Activated CD4-positive, alpha-beta T cell treated with anti-CD3 and anti-CD28 coated beads, Interleukin-2, amount 50 U/mL, for 4 hours (primary cell): ENCODE data around the gene EMX2.
"Not testable (repeated sequence)": the region's sequence is repeated elsewhere in the genome, so short reads cannot be mapped to it uniquely, and the experiment has no call there.

Experiments
- DNase-seq, 2 experiments: peaks; one replicate each; pipeline ENCODE4 v3.0.0-alpha.2; 2020

The EMX2 gene

DNA sequence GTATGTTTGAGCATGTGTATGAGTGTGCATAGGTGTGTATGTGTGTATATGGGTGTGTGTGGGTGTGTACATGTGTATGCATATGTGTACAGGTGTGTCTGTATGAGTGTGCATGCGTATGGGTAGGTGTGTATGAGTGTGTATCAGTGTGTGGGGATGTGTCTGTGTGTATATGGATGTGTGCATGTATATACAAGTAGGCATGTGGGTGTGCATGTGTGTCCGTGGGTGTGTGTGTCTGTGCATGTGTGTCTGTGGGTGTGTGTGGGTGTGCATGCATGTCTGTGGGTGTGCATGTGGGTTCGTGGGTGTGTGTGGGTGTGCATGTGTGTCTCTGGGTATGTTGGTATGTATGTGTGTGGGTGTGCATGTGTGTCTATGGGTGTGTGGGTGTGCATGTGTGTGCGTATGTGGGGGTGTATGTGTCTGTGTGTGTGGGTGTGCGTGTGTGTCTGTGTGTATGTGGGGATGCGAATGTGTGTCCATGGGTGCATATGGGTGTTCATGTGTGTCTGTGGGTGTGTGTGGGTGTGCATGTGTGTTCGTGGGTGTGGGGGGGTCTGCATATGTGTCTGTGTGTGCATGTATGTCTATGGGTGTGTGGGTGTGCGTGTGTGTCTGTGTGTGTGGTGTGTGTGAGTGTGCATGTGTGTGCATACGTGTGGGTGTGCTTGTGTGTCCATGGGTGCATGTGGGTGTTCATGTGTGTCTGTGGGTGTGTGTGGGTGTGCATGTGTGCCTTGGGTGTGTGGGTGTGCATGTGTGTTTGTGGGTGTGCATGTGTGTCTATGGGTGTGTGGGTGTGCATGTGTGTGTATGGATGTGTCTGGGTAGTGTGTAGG, 20.6 kb downstream of the EMX2 start:
- DNase-seq = no peak

DNA sequence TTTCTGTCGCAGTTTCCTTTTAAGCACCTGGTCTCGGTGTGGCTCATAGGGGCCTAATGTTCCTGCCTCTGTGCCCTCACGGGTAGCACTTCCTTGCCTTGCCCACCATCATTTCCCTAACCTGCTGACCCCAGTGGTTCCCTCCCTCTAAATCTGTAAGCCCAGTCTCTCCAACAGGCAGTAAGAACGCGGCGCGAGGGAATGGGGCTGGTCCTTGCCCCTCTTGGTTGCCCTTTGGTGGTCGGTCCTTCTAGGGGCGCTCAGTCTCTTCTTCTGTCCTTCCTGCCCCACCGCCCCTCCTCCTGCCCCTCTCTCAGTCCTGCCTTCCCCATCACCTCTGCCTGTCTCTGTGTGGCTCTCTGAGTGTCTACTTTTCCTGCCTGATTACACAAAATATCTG, 21.2 kb downstream of the EMX2 start:
- no peak for DNase-seq

DNA sequence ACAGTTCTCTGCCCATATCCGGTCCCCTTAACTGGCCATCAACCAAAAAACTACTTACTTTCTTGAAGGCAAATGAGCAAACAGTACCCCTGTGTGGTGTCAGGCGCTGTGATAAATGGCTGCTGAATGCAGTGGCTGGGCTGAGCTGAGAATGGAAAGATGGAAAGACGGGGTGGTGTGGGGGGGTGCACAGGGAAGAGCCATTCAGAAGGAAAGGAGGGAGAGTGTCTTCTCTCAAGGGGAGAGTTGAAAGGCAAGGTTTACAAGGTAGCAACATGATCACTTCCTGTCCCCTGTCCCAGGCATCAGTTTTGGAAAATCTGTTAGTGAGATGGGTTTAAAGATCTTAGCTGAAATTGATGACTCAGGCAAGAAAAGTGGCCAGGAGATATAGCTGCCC, 22.5 kb downstream of the EMX2 start:
- no peak for DNase-seq

DNA sequence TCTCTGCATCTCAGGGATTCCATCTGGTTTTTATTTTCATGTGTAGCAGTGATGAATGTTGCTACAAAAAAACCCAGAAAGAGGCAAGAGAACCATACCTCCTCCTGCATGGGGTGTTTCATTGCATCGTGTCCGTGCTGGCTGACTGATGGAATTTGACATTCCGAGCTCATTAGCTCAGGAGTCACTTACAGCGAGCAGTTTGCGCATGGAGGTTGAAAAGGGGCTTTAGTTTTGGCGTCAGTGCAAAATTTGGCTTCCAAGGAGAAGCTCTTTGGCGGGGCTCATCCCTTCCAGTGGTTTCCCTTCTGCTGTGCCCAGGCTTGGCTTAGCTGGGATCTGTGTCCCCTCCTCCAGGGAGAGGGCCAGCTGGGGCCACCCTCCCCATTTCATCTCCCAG, 25.8 kb downstream of the EMX2 start:
- no peak for DNase-seq

DNA sequence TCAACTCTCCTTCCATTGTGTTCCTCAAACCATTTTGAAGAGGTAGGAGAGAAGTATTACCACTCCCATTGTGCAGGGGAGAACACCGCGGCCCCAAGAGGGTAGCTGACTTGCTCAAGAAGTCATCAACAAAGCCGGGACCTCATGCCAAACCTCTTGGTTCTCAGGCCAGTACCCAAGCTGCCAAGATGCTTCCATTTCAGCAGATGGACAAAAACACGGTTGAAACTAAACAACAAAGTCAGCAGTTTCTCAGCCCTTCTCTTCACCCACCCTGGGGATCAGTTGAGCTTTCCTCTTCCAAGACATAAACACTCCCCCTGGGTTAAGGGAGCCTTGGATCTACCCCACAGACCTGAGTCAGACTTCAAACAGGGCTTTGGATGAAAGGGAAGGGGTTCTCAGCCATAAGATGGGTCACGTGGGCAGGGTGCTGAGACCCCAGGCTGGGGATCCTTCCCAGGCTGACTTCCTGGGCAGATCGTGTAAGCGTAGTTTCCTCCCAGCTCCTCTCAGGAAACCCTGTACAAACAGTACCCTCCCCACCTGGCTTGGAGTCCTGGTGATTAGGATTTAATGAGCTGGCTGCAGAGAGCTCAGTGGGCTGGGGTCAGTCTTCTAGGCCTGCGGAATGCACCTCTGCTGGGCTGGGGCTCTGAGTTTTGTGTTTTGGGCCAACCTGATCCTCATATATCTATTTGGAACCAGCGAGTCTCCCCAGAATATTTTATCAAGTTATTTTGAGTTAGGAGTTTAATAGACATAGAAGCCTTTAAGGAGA, 27.3 kb downstream of the EMX2 start:
- no peak for DNase-seq

DNA sequence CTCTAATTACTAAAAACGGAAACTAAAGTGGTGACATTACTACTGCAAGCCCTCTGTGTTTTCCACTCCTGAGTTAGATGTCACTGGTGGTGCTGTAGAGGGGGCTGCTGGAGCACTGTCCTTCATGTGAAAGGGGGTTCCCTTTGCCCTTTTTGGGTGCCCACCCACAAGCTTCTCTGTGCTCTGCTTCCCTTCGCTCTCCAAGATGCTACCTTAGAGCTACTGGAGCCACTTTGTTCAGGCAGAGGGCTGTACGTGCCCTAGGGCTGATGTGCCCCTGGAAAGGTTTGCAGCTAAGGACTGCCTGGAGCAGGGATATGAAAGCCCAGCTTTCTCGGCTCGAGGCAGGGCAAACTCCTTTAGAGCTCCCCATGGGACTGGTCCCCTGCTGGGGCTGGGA, 28.3 kb downstream of the EMX2 start:
- no peak for DNase-seq

DNA sequence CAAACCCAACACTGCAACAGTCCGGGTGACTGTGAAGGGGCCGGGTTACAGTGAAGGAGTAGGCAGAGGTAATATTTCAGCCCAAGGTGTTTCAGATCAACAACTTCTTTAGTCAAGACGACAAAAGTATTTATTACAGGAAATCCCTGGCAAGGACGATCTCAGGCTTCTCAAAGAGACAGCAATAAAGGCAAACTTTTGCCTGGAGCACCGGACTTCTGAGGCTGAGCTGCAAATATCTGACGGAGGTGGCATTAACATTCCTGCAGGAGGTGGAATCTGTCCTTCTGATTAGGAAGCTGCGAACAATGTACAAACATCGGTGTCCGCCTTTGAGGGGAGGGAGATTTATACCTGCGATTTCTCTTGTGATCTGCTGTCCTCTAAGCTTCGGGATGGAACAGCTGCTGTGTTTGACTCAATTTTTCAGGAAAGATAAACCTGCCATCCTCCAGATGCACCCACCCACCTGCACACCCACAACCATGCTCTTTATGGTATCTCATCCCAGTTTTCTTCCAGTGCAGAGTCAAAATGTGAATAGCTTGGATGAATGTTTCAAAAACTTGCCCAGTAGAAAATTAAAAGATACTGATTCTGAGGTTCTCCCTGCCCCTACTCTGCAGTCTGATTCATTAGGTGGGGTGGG, 32.1 kb downstream of the EMX2 start:
- no peak for DNase-seq

DNA sequence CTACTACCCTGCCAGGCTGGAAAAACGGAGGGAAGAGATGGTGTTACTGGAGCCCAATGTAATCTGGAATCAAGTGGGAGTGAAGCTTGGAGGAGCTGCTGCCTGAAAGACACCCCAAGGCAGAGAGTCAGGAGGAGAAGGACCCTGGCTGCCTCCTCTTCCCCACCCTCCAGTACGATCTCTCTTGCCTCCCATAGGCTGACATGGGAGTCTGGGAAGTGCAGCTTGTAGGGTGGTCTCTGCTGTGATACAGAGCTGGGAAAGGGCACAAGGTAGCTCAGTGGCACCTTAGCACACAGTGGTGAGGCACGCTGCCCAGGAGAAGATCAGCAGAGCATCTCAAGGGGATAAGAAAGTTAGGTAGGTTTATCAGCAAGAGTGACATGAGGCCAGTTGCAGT, 35.9 kb downstream of the EMX2 start:
- DNase-seq = no peak

DNA sequence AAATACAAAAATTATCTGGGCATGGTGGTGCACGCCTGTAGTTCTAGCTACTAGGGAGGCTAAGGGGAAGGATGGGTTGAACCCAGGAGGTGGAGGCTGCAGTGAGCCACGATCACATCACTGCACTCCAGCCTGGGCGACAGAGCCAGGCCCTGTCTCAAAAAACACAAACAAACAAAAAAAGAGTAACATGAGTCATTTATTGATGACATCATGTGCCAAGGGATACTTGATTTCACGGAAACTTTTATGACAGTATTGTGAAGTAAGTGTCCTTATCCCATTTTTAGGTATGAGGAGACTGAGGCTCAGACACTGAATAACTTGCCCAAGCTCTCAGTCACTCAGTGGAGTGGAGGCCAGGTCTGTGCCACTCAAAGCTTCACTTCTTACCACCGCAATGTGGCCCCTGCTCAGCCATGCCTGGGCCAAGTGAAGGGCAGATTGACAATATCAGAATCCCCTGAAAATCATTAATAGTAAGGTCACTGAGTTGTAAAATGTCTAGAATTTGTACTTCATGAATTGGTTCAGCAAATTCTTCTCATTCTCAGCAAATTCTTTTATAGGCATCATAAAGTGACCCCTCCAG, 36.5 kb downstream of the EMX2 start:
- DNase-seq = no peak

DNA sequence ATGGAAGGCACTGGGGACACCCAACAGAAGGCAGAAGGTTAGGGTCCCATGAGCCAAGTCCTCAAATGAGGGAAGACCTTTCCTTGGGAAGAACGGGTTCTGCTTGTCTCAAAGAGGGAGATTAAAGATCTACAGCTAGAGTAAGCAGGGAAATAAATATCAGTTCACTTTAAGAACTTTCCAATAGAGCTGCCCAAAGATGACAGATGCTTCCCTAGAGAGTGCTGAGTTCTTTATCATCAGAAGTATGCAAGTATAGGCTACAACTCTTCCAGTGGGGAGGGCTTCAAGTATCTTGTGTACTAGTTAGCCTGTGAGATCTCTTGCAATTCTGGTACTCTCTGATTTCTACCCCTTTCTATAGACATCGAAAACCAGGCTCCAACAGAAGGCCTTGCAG, 39.4 kb downstream of the EMX2 start:
- no peak for DNase-seq

DNA sequence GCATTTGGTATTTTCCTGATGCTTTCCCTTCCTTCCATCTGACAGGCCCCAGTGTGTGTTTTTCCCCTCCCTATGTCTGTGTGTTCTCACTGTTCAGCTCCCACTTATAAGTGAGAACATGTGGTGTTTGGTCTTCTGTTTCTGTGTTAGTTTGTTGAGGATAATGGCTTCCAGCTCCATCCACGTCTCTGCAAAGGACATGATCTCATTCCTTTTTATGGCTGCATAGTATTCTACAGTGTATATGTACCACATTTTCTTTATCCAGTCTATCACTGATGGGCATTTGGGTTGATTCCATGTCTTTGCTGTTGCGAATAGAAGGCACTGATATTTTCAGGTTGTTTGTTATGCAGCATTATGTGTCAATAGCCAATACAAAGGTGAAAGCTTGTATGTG, 42.3 kb downstream of the EMX2 start:
- DNase-seq = not testable (repeated sequence)

DNA sequence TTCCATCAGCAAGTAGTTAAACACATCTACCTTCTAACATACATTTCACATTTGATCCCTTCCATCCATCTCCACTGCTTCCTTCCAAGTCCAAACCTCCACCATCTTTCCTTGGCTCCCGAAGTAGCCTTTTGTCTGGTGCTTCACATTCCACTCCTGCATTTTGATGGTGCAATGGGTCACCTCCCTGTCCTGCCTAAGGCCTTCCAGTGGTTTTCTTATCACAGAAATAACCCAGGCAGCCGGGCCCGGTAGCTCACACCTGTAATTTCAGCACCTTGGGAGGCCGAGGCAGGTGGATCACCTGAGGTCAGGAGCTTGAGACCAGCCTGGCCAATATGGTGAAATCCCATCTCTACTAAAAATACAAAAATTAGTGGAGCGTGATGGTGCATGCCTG, 44.5 kb downstream of the EMX2 start:
- DNase-seq = no peak

DNA sequence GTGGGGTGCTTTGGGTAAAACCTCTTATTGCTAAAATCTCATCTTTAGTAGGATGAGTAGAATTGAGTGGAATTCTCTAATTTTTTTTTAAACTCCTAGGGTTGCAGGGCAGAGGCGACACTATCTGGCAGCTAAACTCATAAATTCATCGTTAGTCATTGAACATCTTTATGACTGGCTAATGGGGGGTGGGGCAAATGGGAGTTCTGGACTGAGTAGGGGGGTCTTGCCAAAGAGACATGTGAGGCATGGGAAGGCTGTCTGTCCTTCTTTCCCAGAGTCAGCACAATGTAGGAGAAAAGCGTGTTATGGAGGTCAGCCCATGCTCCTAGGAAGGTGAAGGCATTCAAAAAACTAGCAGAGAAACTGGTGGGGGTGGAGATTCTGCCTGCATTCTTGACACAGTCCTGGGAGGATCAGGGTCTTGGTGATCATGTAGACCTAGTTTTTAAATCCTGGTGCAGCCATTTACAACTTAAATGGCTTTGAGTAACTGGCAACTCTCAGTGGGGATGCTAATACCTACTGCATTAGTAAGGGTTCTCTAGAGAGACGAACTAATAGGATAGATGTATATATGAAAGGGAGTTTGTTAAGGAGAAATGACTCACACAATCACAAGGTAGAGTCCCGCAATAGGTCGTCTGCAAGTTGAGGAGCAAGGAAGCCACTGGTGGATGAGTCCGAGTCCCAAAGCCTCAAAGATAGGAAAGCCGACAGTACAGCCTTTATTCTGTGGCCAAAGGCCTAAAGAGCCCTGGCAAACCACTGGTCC, 47.7 kb downstream of the EMX2 start:
- DNase-seq = no peak

DNA sequence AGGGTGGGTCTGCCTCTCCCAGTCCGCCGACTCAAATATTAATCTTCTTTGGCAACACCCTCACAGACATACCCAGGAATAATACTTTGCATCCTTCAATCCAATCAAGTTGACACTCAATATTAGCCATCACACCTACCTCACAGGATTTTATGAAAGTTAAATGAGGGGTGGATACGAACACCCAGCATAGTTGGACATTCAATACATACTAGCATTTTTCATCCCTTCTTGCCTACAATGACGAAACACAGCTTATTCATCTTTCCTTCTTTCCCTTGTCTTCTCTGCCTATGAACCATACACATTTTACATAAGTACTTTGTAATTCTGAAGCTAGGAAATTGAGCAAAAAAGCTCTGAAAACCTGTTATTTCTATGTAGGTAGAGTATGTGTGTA, 48.5 kb downstream of the EMX2 start:
- DNase-seq = no peak

DNA sequence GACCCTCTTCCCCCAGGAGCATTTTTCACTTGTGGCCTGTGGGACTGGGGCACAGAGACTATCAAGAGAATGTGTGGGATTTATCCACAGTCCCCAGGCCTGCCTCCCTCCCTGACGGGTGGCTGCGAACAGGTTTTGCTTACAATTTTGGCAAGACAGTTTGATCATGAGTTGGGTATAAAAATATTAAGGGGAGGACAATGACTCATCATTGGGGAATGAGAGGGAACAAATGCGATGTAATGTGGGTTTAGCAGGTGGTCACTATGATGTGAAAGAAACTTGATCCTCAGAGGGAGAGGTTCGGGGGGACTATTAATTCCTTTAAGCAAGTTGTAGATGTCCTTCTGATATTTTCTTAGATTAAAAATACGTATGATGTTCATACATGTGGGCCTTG, 52.2 kb downstream of the EMX2 start:
- DNase-seq = no peak

DNA sequence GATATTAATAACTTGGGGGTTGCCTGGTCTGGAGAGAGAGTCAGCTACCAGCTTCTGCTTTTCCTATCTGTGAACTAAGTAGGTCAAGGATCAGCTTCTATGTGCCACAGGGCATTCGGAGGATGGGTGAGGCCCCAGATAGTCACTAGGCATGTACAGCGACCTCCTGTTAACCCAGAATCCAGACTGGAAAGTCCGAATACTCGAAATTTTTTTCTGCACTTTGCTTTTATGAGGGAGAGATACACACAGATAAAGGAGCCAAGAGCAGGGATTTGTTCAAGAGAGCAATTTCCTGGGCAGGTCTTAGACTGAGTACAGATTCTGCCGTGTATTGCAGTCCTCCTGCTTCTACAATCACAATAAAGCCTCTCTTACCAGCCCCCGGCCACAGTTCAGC, 54.2 kb downstream of the EMX2 start:
- DNase-seq = no peak

DNA sequence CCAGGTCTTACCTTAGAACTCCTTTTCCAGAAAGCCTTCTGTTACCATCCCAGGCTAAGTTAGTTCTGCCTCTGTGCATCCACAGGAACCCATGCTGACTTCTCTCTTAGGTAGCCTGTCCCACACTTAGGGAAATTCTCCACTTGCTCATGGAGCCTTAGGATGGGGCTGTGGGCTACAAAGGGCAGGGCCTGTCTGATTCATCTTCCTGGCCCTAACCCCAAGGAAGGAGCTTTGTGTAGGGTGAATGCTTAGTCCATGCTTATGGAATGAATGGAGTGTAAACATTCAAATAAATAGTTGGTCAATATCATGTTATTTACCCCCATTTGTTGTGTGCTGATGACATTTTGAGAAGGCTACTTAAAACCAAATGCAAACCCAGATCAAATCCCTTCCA, 54.7 kb downstream of the EMX2 start:
- no peak for DNase-seq
